Bronchial epithelial cell (primary cell): ENCODE measurements around the gene SUPT4H1. TPM values are rescaled to one million over a fixed set of nuclear protein-coding genes. Genes with fewer than 3 reads are reported as not detected.

Experiments used
- DNase-seq: peaks from one replicate; pipeline ENCODE4 v3.0.0-alpha.2; 2010; ENCODE audit warnings: low read depth
- FAIRE-seq: peaks from 2 replicates; lab custom pipeline; 2011; peaks lifted over from hg19 to GRCh38; lab: Jason Lieb, UNC
- H3K27me3 ChIP-seq: 2 replicates; pipeline ENCODE4 v1.5.1; 2011; ENCODE audit warnings: low read length; ENCODE audit not compliant: control insufficient read depth, insufficient read depth
- H3K36me3 ChIP-seq: 2 replicates; pipeline ENCODE4 v1.5.1; 2011; ENCODE audit warnings: low read length; ENCODE audit not compliant: control insufficient read depth, insufficient read depth
- H3K4me3 ChIP-seq: 2 replicates; pipeline ENCODE4 v1.5.1; 2011; ENCODE audit warnings: mild to moderate bottlenecking, low read depth, low read length, control low read depth
- CTCF ChIP-seq: IDR thresholded peaks from 2 replicates; pipeline ENCODE4 v1.5.1; 2011; ENCODE audit warnings: mild to moderate bottlenecking, moderate library complexity, low read length, control low read depth, inconsistent platforms; ENCODE audit not compliant: insufficient read depth, severe bottlenecking
- total RNA-seq: library from RNA; depleted of rRNA; stranded (reverse); fragments of >200 nt; gene quantifications from 2 replicates; pipeline ENCODE4 v1.2.1, GENCODE V29; 2014

Gene SUPT4H1
- total RNA-seq, 1 donor from 2014 or later, result 52.1 TPM

GRCh38 chr17:58368860-58369213, 16.8 kb upstream of the SUPT4H1 start:
- H3K27me3 ChIP-seq, result no peaks in the 10 kb centered on the region
- no peak for DNase-seq
- no peak for FAIRE-seq

GRCh38 chr17:58367461-58367860, 15.5 kb upstream of the SUPT4H1 start:
- FAIRE-seq, result no peak
- Histone ChIP-seq H3K36me3 (peaks cover 15% of the 10 kb centered on the region), H3K27me3 (no peaks in the 10 kb centered on the region), H3K4me3 (no peak overlapping the region)
- no peak for TF ChIP-seq CTCF
- DNase-seq, result no peak

More at GRCh38 chr17:58368860-58369213, 16.8 kb upstream of the SUPT4H1 start:
- no peak for TF ChIP-seq CTCF
- peaks cover 7% of the 10 kb centered on the region for H3K36me3 ChIP-seq
- no peak overlapping the region for H3K4me3 ChIP-seq

- DNase-seq (no peak), FAIRE-seq (no peak)
- Histone ChIP-seq H3K36me3 (peaks cover 13% of the 10 kb centered on the region), H3K27me3 (no peaks in the 10 kb centered on the region), H3K4me3 (no peak overlapping the region)
- no peak for TF ChIP-seq CTCF
Measured at GRCh38 chr17:58365980-58366595, 14.1 kb upstream of the SUPT4H1 start.

- no peak for TF ChIP-seq CTCF
- Histone ChIP-seq H3K4me3 (no peak overlapping the region), H3K36me3 (peaks cover 13% of the 10 kb centered on the region), H3K27me3 (no peaks in the 10 kb centered on the region)
- DNase-seq (no peak), FAIRE-seq (no peak)
Measured at GRCh38 chr17:58365185-58365979, 13.4 kb upstream of the SUPT4H1 start.

- no peak for TF ChIP-seq CTCF
- H3K4me3 ChIP-seq, result no peak overlapping the region
- no peak for FAIRE-seq
- peaks cover 17% of the 10 kb centered on the region for H3K36me3 ChIP-seq
- peak; percentile 76 for DNase-seq
- no peaks in the 10 kb centered on the region for H3K27me3 ChIP-seq
Measured at GRCh38 chr17:58364270-58364942, 12.4 kb upstream of the SUPT4H1 start.
